WTC11 (cell line): ENCODE results near the gene MAML3.

Source experiments
- ATF2 ChIP-seq: sonication (generic); formaldehyde crosslinking; IDR thresholded peaks from 2 replicates; pipeline ENCODE4 v1.8.1; 2022; ENCODE audit warnings: low read depth, missing genetic modification reagents, borderline replicate concordance
- ATF3 ChIP-seq: sonication (generic); formaldehyde crosslinking; conservative IDR thresholded peaks from 2 replicates; pipeline ENCODE4 v1.8.1; 2022; ENCODE audit warnings: mild to moderate bottlenecking, missing genetic modification reagents
- ATF6 ChIP-seq: sonication (generic); formaldehyde crosslinking; IDR thresholded peaks from 2 replicates; pipeline ENCODE4 v1.8.1; 2023; ENCODE audit warnings: mild to moderate bottlenecking, missing genetic modification reagents
- CTCF ChIP-seq: fragments of 200-600 bp; IDR thresholded peaks from 2 replicates; pipeline ENCODE4 v1.8.0; 2022; ENCODE audit warnings: antibody characterized with exemption
- ESRRA ChIP-seq: sonication (generic); formaldehyde crosslinking; IDR thresholded peaks from 2 replicates; pipeline ENCODE4 v1.8.1; 2022; ENCODE audit warnings: mild to moderate bottlenecking, missing genetic modification reagents, borderline replicate concordance
- MAX ChIP-seq: sonication (generic); formaldehyde crosslinking; IDR thresholded peaks from 2 replicates; pipeline ENCODE4 v1.8.0; 2022; ENCODE audit warnings: mild to moderate bottlenecking, missing genetic modification reagents
- RORB ChIP-seq: fragments of 250-450 bp; sonication (Bioruptor Pico); IDR thresholded peaks from 2 replicates; pipeline ENCODE4 v1.9.0; 2021; ENCODE audit warnings: mild to moderate bottlenecking
- SMAD4 ChIP-seq: sonication (generic); formaldehyde crosslinking; IDR thresholded peaks from 2 replicates; pipeline ENCODE4 v1.8.0; 2022; ENCODE audit warnings: mild to moderate bottlenecking, missing genetic modification reagents
- USF1 ChIP-seq: sonication (generic); formaldehyde crosslinking; IDR thresholded peaks from 2 replicates; pipeline ENCODE4 v1.8.0; 2022; ENCODE audit warnings: mild to moderate bottlenecking, missing genetic modification reagents
- ZBTB21 ChIP-seq: sonication (generic); formaldehyde crosslinking; IDR thresholded peaks from 2 replicates; pipeline ENCODE4 v1.8.1; 2023; ENCODE audit warnings: mild to moderate bottlenecking, missing genetic modification reagents, borderline replicate concordance
- ZNF121 ChIP-seq: sonication (generic); formaldehyde crosslinking; IDR thresholded peaks from 2 replicates; pipeline ENCODE4 v1.8.0; 2023; ENCODE audit warnings: missing genetic modification reagents
- ZNF317 ChIP-seq: sonication (generic); formaldehyde crosslinking; IDR thresholded peaks from 2 replicates; pipeline ENCODE4 v1.8.1; 2023; ENCODE audit warnings: low read depth, mild to moderate bottlenecking, moderate library complexity, missing genetic modification reagents, borderline replicate concordance

GRCh38 chr4:139957986-139958738 is 195.8 kb downstream of the MAML3 start:
- TF ChIP-seq CTCF (no peak), ESRRA (CRISPR knock-in tag) (no peak), ZBTB21 (CRISPR knock-in tag) (no peak), ATF6 (CRISPR knock-in tag) (no peak), ATF3 (CRISPR knock-in tag) (no peak), MAX (CRISPR knock-in tag) (no peak), SMAD4 (CRISPR knock-in tag) (no peak), RORB (CRISPR knock-in tag) (no peak), ATF2 (no peak), ZNF121 (no peak), ZNF317 (CRISPR knock-in tag) (no peak), USF1 (no peak)
